OCI-LY7 (cell line): Measurements from ENCODE around the gene SPO11. TPM values are rescaled to one million over a fixed set of nuclear protein-coding genes. Genes with fewer than 3 reads are reported as not detected.

Experiments used
- BruUV-seq: library from RNA; stranded (reverse); fragments of 400-500 nt; replicated peaks from 2 replicates; lab custom pipeline; 2021; lab: Mats Ljungman, UMichigan
- CTCF ChIA-PET: fragments of 300-600 bp; sonication (Branson Sonifier 250); formaldehyde crosslinking; loops from one replicate; lab custom pipeline; 2022; ENCODE audit warnings: antibody characterized with exemption; ENCODE audit not compliant: unreplicated experiment; lab: Charles Lee
- POLR2A ChIA-PET: fragments of 300-600 bp; sonication (Branson Sonifier 250); formaldehyde crosslinking; loops from one replicate; lab custom pipeline; 2022; ENCODE audit warnings: antibody characterized with exemption; lab: Charles Lee
- DNase-seq: peaks from one replicate; pipeline ENCODE4 v3.0.0-alpha.2; 2015; ENCODE audit warnings: low spot score
- H2AFZ ChIP-seq: fragments of 200-600 bp; sonication (generic), shearing (Covaris generic); 2 replicates; pipeline ENCODE4 v1.6.1; 2014; ENCODE audit warnings: mild to moderate bottlenecking, antibody characterized with exemption, low read length, moderate library complexity
- H3K27ac ChIP-seq: fragments of 200-600 bp; sonication (generic); 2 replicates; pipeline ENCODE4 v1.5.1; 2014; ENCODE audit warnings: mixed run types, low read depth, mild to moderate bottlenecking, moderate library complexity, low read length, inconsistent platforms; ENCODE audit not compliant: poor library complexity, severe bottlenecking
- H3K36me3 ChIP-seq: fragments of 200-600 bp; sonication (generic); 2 replicates; pipeline ENCODE4 v1.6.1; 2014; ENCODE audit warnings: mild to moderate bottlenecking, antibody characterized with exemption, low read length, moderate library complexity, mixed read lengths; ENCODE audit not compliant: insufficient read depth
- H3K4me1 ChIP-seq: fragments of 200-600 bp; sonication (generic); 2 replicates; pipeline ENCODE4 v1.5.1; 2014; ENCODE audit warnings: mild to moderate bottlenecking, low read length; ENCODE audit not compliant: insufficient read depth, poor library complexity, severe bottlenecking
- H3K4me2 ChIP-seq: fragments of 200-600 bp; sonication (generic); 2 replicates; pipeline ENCODE4 v1.6.1; 2014; ENCODE audit warnings: mild to moderate bottlenecking, low read length
- H3K4me3 ChIP-seq: fragments of 200-600 bp; sonication (generic); 2 replicates; pipeline ENCODE4 v1.5.1; 2014; ENCODE audit warnings: mild to moderate bottlenecking, low read depth, low read length; ENCODE audit not compliant: poor library complexity, severe bottlenecking
- H3K79me2 ChIP-seq: fragments of 200-600 bp; sonication (generic); 2 replicates; pipeline ENCODE4 v1.6.1; 2016; ENCODE audit warnings: low read depth, mild to moderate bottlenecking, low read length, moderate library complexity, mixed read lengths; ENCODE audit not compliant: insufficient read depth
- H3K9me2 ChIP-seq: fragments of 200-600 bp; sonication (generic); 2 replicates; pipeline ENCODE4 v1.6.1; 2016; ENCODE audit warnings: mild to moderate bottlenecking, low read length, mixed read lengths; ENCODE audit not compliant: insufficient read depth
- H3K9me3 ChIP-seq: fragments of 200-600 bp; sonication (generic); 2 replicates; pipeline ENCODE4 v1.6.1; 2014; ENCODE audit warnings: mild to moderate bottlenecking, mixed run types, low read length, mixed read lengths
- H4K20me1 ChIP-seq: fragments of 200-600 bp; sonication (generic); 2 replicates; pipeline ENCODE4 v1.6.1; 2014; ENCODE audit warnings: mild to moderate bottlenecking, antibody characterized with exemption, low read length, moderate library complexity, mixed read lengths; ENCODE audit not compliant: insufficient read depth
- EZH2phosphoT487 ChIP-seq: fragments of 200-600 bp; sonication (generic); IDR thresholded peaks from 2 replicates; pipeline ENCODE4 v1.6.1; 2018; ENCODE audit warnings: low read depth, borderline replicate concordance, mild to moderate bottlenecking, mixed run types, antibody characterized with exemption, low read length, moderate library complexity, mixed read lengths
- intact Hi-C: fragments of 100-400 bp; cut with micrococcal nuclease; formaldehyde crosslinking; loops from one replicate; pipeline ENCODE4 v1.10.0; 2022; ENCODE audit not compliant: unreplicated experiment
- total RNA-seq, 2 experiments: library from RNA; depleted of rRNA in 1 of 2; stranded (reverse); fragments of >200 nt in 1 of 2; shearing (Covaris generic) in 1 of 2; gene quantifications; 2 replicates each; pipeline ENCODE4 v1.2.3, GENCODE V29; 2014 to 2022
- TF ChIP-seq, protein P1 (sequence below): fragments of 200-600 bp; sonication (generic); conservative IDR thresholded peaks from 2 replicates; pipeline ENCODE4 v1.5.1; 2014; ENCODE audit warnings: mild to moderate bottlenecking, antibody characterized with exemption, low read length, moderate library complexity, mixed read lengths

SPO11 gene
- total RNA-seq, 2 experiments from 2014 or later: not detected

GRCh38 chr20:57378646-57379262, 49.2 kb downstream of the SPO11 start:
- TF ChIP-seq EZH2phosphoT487: no peak
- TF ChIP-seq, protein P1, sequence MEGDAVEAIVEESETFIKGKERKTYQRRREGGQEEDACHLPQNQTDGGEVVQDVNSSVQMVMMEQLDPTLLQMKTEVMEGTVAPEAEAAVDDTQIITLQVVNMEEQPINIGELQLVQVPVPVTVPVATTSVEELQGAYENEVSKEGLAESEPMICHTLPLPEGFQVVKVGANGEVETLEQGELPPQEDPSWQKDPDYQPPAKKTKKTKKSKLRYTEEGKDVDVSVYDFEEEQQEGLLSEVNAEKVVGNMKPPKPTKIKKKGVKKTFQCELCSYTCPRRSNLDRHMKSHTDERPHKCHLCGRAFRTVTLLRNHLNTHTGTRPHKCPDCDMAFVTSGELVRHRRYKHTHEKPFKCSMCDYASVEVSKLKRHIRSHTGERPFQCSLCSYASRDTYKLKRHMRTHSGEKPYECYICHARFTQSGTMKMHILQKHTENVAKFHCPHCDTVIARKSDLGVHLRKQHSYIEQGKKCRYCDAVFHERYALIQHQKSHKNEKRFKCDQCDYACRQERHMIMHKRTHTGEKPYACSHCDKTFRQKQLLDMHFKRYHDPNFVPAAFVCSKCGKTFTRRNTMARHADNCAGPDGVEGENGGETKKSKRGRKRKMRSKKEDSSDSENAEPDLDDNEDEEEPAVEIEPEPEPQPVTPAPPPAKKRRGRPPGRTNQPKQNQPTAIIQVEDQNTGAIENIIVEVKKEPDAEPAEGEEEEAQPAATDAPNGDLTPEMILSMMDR: no peak
- no peak overlapping the region for H2AFZ ChIP-seq
- H3K79me2 ChIP-seq: no peaks in the 10 kb centered on the region
- CTCF ChIA-PET: no interaction called here
- H3K9me3 ChIP-seq: no peaks in the 10 kb centered on the region
- no TSS peak for BruUV-seq
- H3K9me2 ChIP-seq: no peaks in the 10 kb centered on the region
- H4K20me1 ChIP-seq: no peaks in the 10 kb centered on the region
- DNase-seq: no peak
- POLR2A ChIA-PET: interaction anchor here (1.1 kb wide), 1 partner anchor 120 kb away, joined by 4 read pairs; no protein-coding TSS in a partner anchor
- H3K4me1 ChIP-seq: peaks cover 31% of the 10 kb centered on the region
- intact Hi-C loops: no loop called here
- H3K4me2 ChIP-seq: no peak overlapping the region
- no peak overlapping the region for H3K4me3 ChIP-seq
- H3K36me3 ChIP-seq: peaks cover 92% of the 10 kb centered on the region
- H3K27ac ChIP-seq: no peak overlapping the region

DNA sequence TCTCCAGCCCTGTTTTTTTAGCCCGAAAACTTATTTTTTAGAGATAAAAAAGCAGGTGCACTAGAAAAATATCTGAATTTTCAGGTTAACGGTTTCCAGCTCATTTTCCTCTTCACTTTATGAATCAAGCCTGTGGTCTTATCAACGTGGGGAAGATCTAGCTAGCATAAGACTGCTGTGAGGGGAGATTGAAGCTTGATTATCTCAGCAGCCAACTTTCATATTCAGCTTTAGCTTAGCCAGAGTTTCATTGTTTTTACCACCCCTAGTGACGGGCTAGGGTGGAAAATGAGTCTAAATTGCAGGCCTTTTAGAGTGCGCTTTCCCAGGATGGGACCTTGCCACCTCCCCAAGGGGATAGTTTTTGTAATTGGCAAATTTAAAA, 49.7 kb downstream of the SPO11 start:
- ChIA-PET POLR2A (interaction anchor here (0.9 to 1.2 kb wide), 3 partner anchors 11 to 119 kb away, joined by 3 to 4 read pairs (median 4); no protein-coding TSS in a partner anchor), CTCF (no interaction called here)
- no peaks in the 10 kb centered on the region for H4K20me1 ChIP-seq
- H2AFZ ChIP-seq: no peak overlapping the region
- intact Hi-C loops: no loop called here
- TF ChIP-seq, protein P1: no peak
- no peak for TF ChIP-seq EZH2phosphoT487
- H3K9me3 ChIP-seq: no peaks in the 10 kb centered on the region
- peaks cover 33% of the 10 kb centered on the region for H3K4me1 ChIP-seq
- H3K9me2 ChIP-seq: no peaks in the 10 kb centered on the region
- no peak overlapping the region for H3K4me2 ChIP-seq
- no TSS peak for BruUV-seq
- DNase-seq: no peak
- peaks cover 87% of the 10 kb centered on the region for H3K36me3 ChIP-seq
- H3K27ac ChIP-seq: no peak overlapping the region
- no peak overlapping the region for H3K4me3 ChIP-seq
- no peaks in the 10 kb centered on the region for H3K79me2 ChIP-seq

GRCh38 chr20:57380081-57380750, 50.6 kb downstream of the SPO11 start:
- no peaks in the 10 kb centered on the region for H3K79me2 ChIP-seq
- no peaks in the 10 kb centered on the region for H3K9me2 ChIP-seq
- no peaks in the 10 kb centered on the region for H3K9me3 ChIP-seq
- POLR2A ChIA-PET: interaction anchor here (0.9 to 1.2 kb wide), 3 partner anchors 10 to 118 kb away, joined by 3 to 4 read pairs (median 4); no protein-coding TSS in a partner anchor
- CTCF ChIA-PET: no interaction called here
- H3K4me3 ChIP-seq: no peak overlapping the region
- no TSS peak for BruUV-seq
- intact Hi-C loops: no loop called here
- peaks cover 78% of the 10 kb centered on the region for H3K36me3 ChIP-seq
- no peak for DNase-seq
- H2AFZ ChIP-seq: no peak overlapping the region
- no peak overlapping the region for H3K27ac ChIP-seq
- H4K20me1 ChIP-seq: no peaks in the 10 kb centered on the region
- H3K4me2 ChIP-seq: no peak overlapping the region
- H3K4me1 ChIP-seq: peaks cover 29% of the 10 kb centered on the region
- no peak for TF ChIP-seq EZH2phosphoT487
- TF ChIP-seq, protein P1: no peak
